A549 (cell line): ENCODE data around the gene UNC13A. TPM values are rescaled to one million over a fixed set of nuclear protein-coding genes. Genes with fewer than 3 reads are reported as not detected.
A peak's percentile ranks its signal among the peaks of the same experiment; 100 is the strongest.
"Not testable (repeated sequence)": the region's sequence is repeated elsewhere in the genome, so short reads cannot be mapped to it uniquely, and the experiment has no call there.

ENCODE experiments used
- ATAC-seq, 2 experiments: fragments of 200-7000 bp in 1 of 2; fragments of >200 bp in 1 of 2; cut with Nextera tagmentation in 1 of 2; cut with Tn5 transposase in 1 of 2; 3 replicates each; pipeline versions ENCODE4 v1.8.0 to v1.9.1; 2018 to 2020; ENCODE audit warnings: mild to moderate bottlenecking in 1 of 2, moderate library complexity in 1 of 2
- CTCF ChIA-PET: fragments of 300-600 bp; sonication (Branson Sonifier 250); formaldehyde crosslinking; extraction: SDS; loops from one replicate; lab custom pipeline; 2021; ENCODE audit warnings: antibody characterized with exemption, inconsistent platforms; lab: Yijun Ruan, JAX
- POLR2A ChIA-PET: fragments of 350-600 bp; formaldehyde crosslinking; extraction: SDS; loops from one replicate; lab custom pipeline; 2021; ENCODE audit warnings: antibody characterized with exemption, inconsistent platforms; lab: Yijun Ruan, JAX
- DNase-seq, 2 experiments: peaks; one replicate each; pipeline versions ENCODE4 v3.0.0 to v3.0.0-alpha.2; 2011 to 2016; ENCODE audit warnings: low read depth in 1 of 2, low spot score in 1 of 2
- FAIRE-seq: peaks from 2 replicates; lab custom pipeline; 2011; peaks lifted over from hg19 to GRCh38; lab: Jason Lieb, UNC
- H3K27ac ChIP-seq, 2 experiments: fragments of >200 bp; sonication (Bioruptor Twin); formaldehyde crosslinking; 3 replicates each; pipeline ENCODE4 v1.5.1; 2016 to 2017
- H3K4me1 ChIP-seq: fragments of >200 bp; sonication (Bioruptor Twin); formaldehyde crosslinking; 3 replicates; pipeline ENCODE4 v1.6.1; 2016
- H3K4me2 ChIP-seq: fragments of >200 bp; sonication (Bioruptor Twin); formaldehyde crosslinking; 3 replicates; pipeline ENCODE4 v1.6.1; 2016
- H3K4me3 ChIP-seq: fragments of >200 bp; sonication (Bioruptor Twin); formaldehyde crosslinking; 3 replicates; pipeline ENCODE4 v1.5.1; 2016
- H3K9me3 ChIP-seq: fragments of >200 bp; sonication (Bioruptor Twin); formaldehyde crosslinking; 3 replicates; pipeline ENCODE4 v1.6.1; 2016
- ZC3H11A ChIP-seq: fragments of 450-650 bp; IDR thresholded peaks from 2 replicates; pipeline ENCODE4 v1.6.1; 2014; ENCODE audit warnings: antibody characterized with exemption, mild to moderate bottlenecking
- WGBS: methylation state at CpG from one replicate; pipeline ENCODE4 v1.1.6; 2017; ENCODE audit errors: missing lambda C conversion rate; 5-methylcytosine and 5-hydroxymethylcytosine counted together
- polyA plus RNA-seq, 4 experiments: library from polyadenylated mRNA; depleted of rRNA in 3 of 4; stranded (reverse); fragments of >200 nt; fragmentation: RNase III in 1 of 4; extraction: RNeasy Plus Mini Kit Qiagen cat#74134 plus additional on column Dnase treatment in 1 of 4; gene quantifications; 2 replicates in 3 of 4; 3 replicates in 1 of 4; pipeline ENCODE4 v1.2.3, GENCODE V29; 2011 to 2017

The UNC13A gene
- polyA plus RNA-seq, 2 of the 4 experiments (the other 2 are of a cell fraction): 3.1 to 4.2 TPM

DNA sequence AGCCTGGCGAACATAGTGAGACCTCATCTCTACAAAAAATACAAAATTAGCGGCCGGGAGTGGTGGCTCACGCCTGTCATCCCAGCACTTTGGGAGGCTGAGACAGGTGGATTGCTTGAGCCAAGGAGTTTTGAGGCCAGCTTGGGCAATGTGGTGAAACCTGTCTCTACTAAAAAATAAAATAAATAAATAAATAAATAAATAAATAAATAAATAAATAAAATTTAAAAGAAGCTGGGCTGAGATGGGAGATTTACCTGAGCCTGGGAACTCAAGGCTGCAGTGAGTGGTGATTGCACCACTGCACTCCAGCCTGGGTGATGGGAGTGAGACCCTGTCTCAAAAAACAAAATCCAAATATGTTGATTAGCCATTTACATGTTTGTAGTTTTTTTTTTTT is 135.4 kb downstream of the UNC13A start:
- H3K4me1 ChIP-seq, H3K27ac ChIP-seq, FAIRE-seq, H3K4me2 ChIP-seq, DNase-seq, H3K4me3 ChIP-seq: not testable (repeated sequence)
- CTCF ChIA-PET: interaction anchor here (0.6 kb wide), 1 partner anchor 123 kb away, joined by 3 read pairs; no protein-coding TSS in a partner anchor
- 97% methylated on average over 4 of the region's 4 CpGs for WGBS
- TF ChIP-seq ZC3H11A: peak; percentile 37; the same call in 1 of the 2 replicates
- TF ChIP-seq, all 56 proteins: peak for 1; not testable (repeated sequence) for 55
- ATAC-seq, POLR2A ChIA-PET, H3K9me3 ChIP-seq: not testable (repeated sequence)

Other genes with a start within 250 kb of the UNC13A start
- gene TMEM221, start 239.7 kb downstream of the UNC13A start, polyA plus RNA-seq (2011; rRNA removed): 0.61 and 0.78 TPM in 2 replicates
- gene TMEM221, start 239.7 kb downstream of the UNC13A start, polyA plus RNA-seq (2017; fragmentation: RNase III; extraction: RNeasy Plus Mini Kit Qiagen cat#74134 plus additional on column Dnase treatment): 0.52 to 0.90 TPM (median 0.62 TPM) in 3 replicates
- not detected in 2 replicates for gene NXNL1, start 227.4 kb downstream of the UNC13A start, polyA plus RNA-seq (2011; rRNA removed)
- not detected in 3 replicates for gene NXNL1, start 227.4 kb downstream of the UNC13A start, polyA plus RNA-seq (2017; fragmentation: RNase III; extraction: RNeasy Plus Mini Kit Qiagen cat#74134 plus additional on column Dnase treatment)
- 1.8 and 2.7 TPM in 2 replicates for gene SLC27A1, start 217.8 kb downstream of the UNC13A start, polyA plus RNA-seq (2011; rRNA removed)
- gene SLC27A1, start 217.8 kb downstream of the UNC13A start, polyA plus RNA-seq (2017; fragmentation: RNase III; extraction: RNeasy Plus Mini Kit Qiagen cat#74134 plus additional on column Dnase treatment): 1.9 to 2.6 TPM (median 2.5 TPM) in 3 replicates
- 24.9 and 28.8 TPM in 2 replicates for gene PGLS, start 176.7 kb downstream of the UNC13A start, polyA plus RNA-seq (2011; rRNA removed)
- gene PGLS, start 176.7 kb downstream of the UNC13A start, polyA plus RNA-seq (2017; fragmentation: RNase III; extraction: RNeasy Plus Mini Kit Qiagen cat#74134 plus additional on column Dnase treatment): 37.2 to 49.4 TPM (median 45.7 TPM) in 3 replicates
- gene COLGALT1, start 132.7 kb downstream of the UNC13A start, polyA plus RNA-seq (2011; rRNA removed): 64.4 and 76.6 TPM in 2 replicates
- gene COLGALT1, start 132.7 kb downstream of the UNC13A start, polyA plus RNA-seq (2017; fragmentation: RNase III; extraction: RNeasy Plus Mini Kit Qiagen cat#74134 plus additional on column Dnase treatment): 54.5 to 57.2 TPM (median 57.1 TPM) in 3 replicates
- gene MAP1S, start 31.1 kb upstream of the UNC13A start, polyA plus RNA-seq (2011; rRNA removed): 8.3 and 10.6 TPM in 2 replicates
- 23.2 to 26.9 TPM (median 26.4 TPM) in 3 replicates for gene MAP1S, start 31.1 kb upstream of the UNC13A start, polyA plus RNA-seq (2017; fragmentation: RNase III; extraction: RNeasy Plus Mini Kit Qiagen cat#74134 plus additional on column Dnase treatment)
- gene FCHO1, start 63.1 kb upstream of the UNC13A start, polyA plus RNA-seq (2011; rRNA removed): 1.7 and 2.2 TPM in 2 replicates
- gene FCHO1, start 63.1 kb upstream of the UNC13A start, polyA plus RNA-seq (2017; fragmentation: RNase III; extraction: RNeasy Plus Mini Kit Qiagen cat#74134 plus additional on column Dnase treatment): 13.1 to 14.3 TPM (median 13.6 TPM) in 3 replicates
- 2.7 and 4.8 TPM in 2 replicates for gene B3GNT3, start 106.8 kb upstream of the UNC13A start, polyA plus RNA-seq (2011; rRNA removed)
- 1.6 to 2.4 TPM (median 1.8 TPM) in 3 replicates for gene B3GNT3, start 106.8 kb upstream of the UNC13A start, polyA plus RNA-seq (2017; fragmentation: RNase III; extraction: RNeasy Plus Mini Kit Qiagen cat#74134 plus additional on column Dnase treatment)
- gene INSL3, start 133.2 kb upstream of the UNC13A start, polyA plus RNA-seq (2011; rRNA removed): 0.27 and 1.2 TPM in 2 replicates
- 0.25 to 0.32 TPM (median 0.28 TPM) in 3 replicates for gene INSL3, start 133.2 kb upstream of the UNC13A start, polyA plus RNA-seq (2017; fragmentation: RNase III; extraction: RNeasy Plus Mini Kit Qiagen cat#74134 plus additional on column Dnase treatment)
- gene JAK3, start 159.6 kb upstream of the UNC13A start, polyA plus RNA-seq (2011; rRNA removed): 0.89 and 1.2 TPM in 2 replicates
- gene JAK3, start 159.6 kb upstream of the UNC13A start, polyA plus RNA-seq (2017; fragmentation: RNase III; extraction: RNeasy Plus Mini Kit Qiagen cat#74134 plus additional on column Dnase treatment): 0.24 to 0.40 TPM (median 0.31 TPM) in 3 replicates
- 624 and 696 TPM in 2 replicates for gene RPL18A, start 171.6 kb upstream of the UNC13A start, polyA plus RNA-seq (2011; rRNA removed)
- 1,807 to 1,898 TPM (median 1,812 TPM) in 3 replicates for gene RPL18A, start 171.6 kb upstream of the UNC13A start, polyA plus RNA-seq (2017; fragmentation: RNase III; extraction: RNeasy Plus Mini Kit Qiagen cat#74134 plus additional on column Dnase treatment)
- gene SLC5A5, start 183.6 kb upstream of the UNC13A start, polyA plus RNA-seq (2011; rRNA removed): 0.25 TPM in 2 replicates
- 0.06 to 0.20 TPM (median 0.13 TPM) in 3 replicates for gene SLC5A5, start 183.6 kb upstream of the UNC13A start, polyA plus RNA-seq (2017; fragmentation: RNase III; extraction: RNeasy Plus Mini Kit Qiagen cat#74134 plus additional on column Dnase treatment)
- 20.8 and 35.4 TPM in 2 replicates for gene CCDC124, start 244.7 kb upstream of the UNC13A start, polyA plus RNA-seq (2011; rRNA removed)
- 113 to 123 TPM (median 116 TPM) in 3 replicates for gene CCDC124, start 244.7 kb upstream of the UNC13A start, polyA plus RNA-seq (2017; fragmentation: RNase III; extraction: RNeasy Plus Mini Kit Qiagen cat#74134 plus additional on column Dnase treatment)